SK-N-SH (cell line): Measurements from ENCODE around the gene PTGES3. TPM values are rescaled to one million over a fixed set of nuclear protein-coding genes. Genes with fewer than 3 reads are reported as not detected.

Source experiments
- CTCF ChIA-PET: fragments of 300-600, 350-600 bp; formaldehyde crosslinking; extraction: SDS; loops from one replicate; lab custom pipeline; 2021; lab: Yijun Ruan, JAX
- POLR2A ChIA-PET: fragments of 350-600 bp; sonication (Branson Sonifier 250); formaldehyde crosslinking; extraction: SDS; loops from one replicate; lab custom pipeline; 2020; ENCODE audit warnings: antibody characterized with exemption, inconsistent platforms; lab: Yijun Ruan, JAX
- DNase-seq: peaks from one replicate; pipeline ENCODE4 v3.0.0; 2012
- H2AFZ ChIP-seq: fragments of 200-600 bp; sonication (generic); 2 replicates; pipeline ENCODE4 v1.8.1; 2016; ENCODE audit warnings: antibody characterized with exemption, mild to moderate bottlenecking, low read depth
- H3F3A ChIP-seq: fragments of 200-600 bp; sonication (generic); replicated peaks from 2 replicates; pipeline ENCODE3; 2016; ENCODE audit warnings: antibody characterized with exemption, mild to moderate bottlenecking; ENCODE audit not compliant: insufficient read depth
- H3K27ac ChIP-seq, 2 experiments: fragments of 200-500 bp in 1 of 2; fragments of 200-600 bp in 1 of 2; sonication (Bioruptor generic) in 1 of 2; sonication (generic), shearing (Covaris generic) in 1 of 2; 2 replicates each; pipeline versions ENCODE4 v1.5.1 to v1.6.1; 2014 to 2016; ENCODE audit warnings: low read depth in 2 of 2, inconsistent platforms in 1 of 2, low read length in 1 of 2, mild to moderate bottlenecking in 1 of 2, mixed read lengths in 1 of 2
- H3K27me3 ChIP-seq: fragments of 200-600 bp; sonication (generic), shearing (Covaris generic); 2 replicates; pipeline ENCODE4 v1.6.1; 2016; ENCODE audit warnings: mixed run types; ENCODE audit not compliant: insufficient read depth
- H3K36me3 ChIP-seq, 2 experiments: fragments of 200-500 bp in 1 of 2; fragments of 200-600 bp in 1 of 2; sonication (Bioruptor generic) in 1 of 2; sonication (generic) in 1 of 2; replicated peaks in 1 of 2; 2 replicates each; pipeline versions ENCODE3 to v1.5.1; 2014 to 2016; ENCODE audit warnings: low read length in 1 of 2, mild to moderate bottlenecking in 1 of 2; ENCODE audit not compliant: insufficient read depth in 2 of 2, control insufficient read depth in 1 of 2
- H3K4me1 ChIP-seq, 2 experiments: fragments of 200-500 bp in 1 of 2; fragments of 200-600 bp in 1 of 2; sonication (Bioruptor generic) in 1 of 2; sonication (generic), shearing (Covaris generic) in 1 of 2; 2 replicates each; pipeline versions ENCODE4 v1.5.1 to v1.6.1; 2014 to 2016; ENCODE audit warnings: low read depth in 1 of 2, low read length in 1 of 2, mixed run types in 1 of 2; ENCODE audit not compliant: insufficient read depth in 2 of 2, control insufficient read depth in 1 of 2
- H3K4me2 ChIP-seq: fragments of 200-600 bp; sonication (generic), shearing (Covaris generic); 2 replicates; pipeline ENCODE4 v1.6.1; 2017; ENCODE audit warnings: mixed run types
- H3K4me3 ChIP-seq, 2 experiments: fragments of 200-500 bp in 1 of 2; fragments of 200-600 bp in 1 of 2; sonication (Bioruptor generic) in 1 of 2; sonication (generic), shearing (Covaris generic) in 1 of 2; 2 replicates each; pipeline versions ENCODE4 v1.5.1 to v1.8.1; 2014 to 2016; ENCODE audit warnings: low read depth in 2 of 2, inconsistent platforms in 1 of 2, low read length in 1 of 2, mild to moderate bottlenecking in 1 of 2, mixed read lengths in 1 of 2, moderate library complexity in 1 of 2
- H3K79me2 ChIP-seq: fragments of 200-600 bp; sonication (generic); 2 replicates; pipeline ENCODE4 v1.8.1; 2017; ENCODE audit warnings: mild to moderate bottlenecking; ENCODE audit not compliant: insufficient read depth
- H3K9ac ChIP-seq: fragments of 200-600 bp; sonication (generic); 2 replicates; pipeline ENCODE4 v1.6.1; 2017; ENCODE audit warnings: mixed run types
- H3K9me2 ChIP-seq: fragments of 200-600 bp; sonication (generic); 2 replicates; pipeline ENCODE4 v1.6.1; 2017; ENCODE audit warnings: mixed run types
- H3K9me3 ChIP-seq: fragments of 200-600 bp; sonication (generic); 2 replicates; pipeline ENCODE4 v1.6.1; 2017; ENCODE audit warnings: mixed run types, mild to moderate bottlenecking, moderate library complexity
- H4K20me1 ChIP-seq: fragments of 200-600 bp; sonication (generic); 2 replicates; pipeline ENCODE4 v1.6.1; 2017; ENCODE audit warnings: mild to moderate bottlenecking, mixed run types; ENCODE audit not compliant: insufficient read depth
- EP300 ChIP-seq, 2 experiments: IDR thresholded peaks; 2 replicates each; pipeline versions ENCODE4 v1.4.0 to v1.6.1; 2012; ENCODE audit warnings: borderline replicate concordance in 1 of 2, low read depth in 1 of 2, low read length in 1 of 2
- FOSL2 ChIP-seq: IDR thresholded peaks from 2 replicates; pipeline ENCODE4 v1.4.0; 2012; ENCODE audit warnings: low read depth, mild to moderate bottlenecking, moderate library complexity, borderline replicate concordance
- GABPA ChIP-seq: IDR thresholded peaks from 2 replicates; pipeline ENCODE4 v1.4.0; 2012; ENCODE audit warnings: low read depth, mild to moderate bottlenecking
- GATA2 ChIP-seq: sonication (generic); formaldehyde crosslinking; IDR thresholded peaks from 2 replicates; pipeline ENCODE4 v1.5.0; 2020; ENCODE audit warnings: mild to moderate bottlenecking, missing genetic modification reagents
- MAX ChIP-seq: IDR thresholded peaks from 2 replicates; pipeline ENCODE4 v1.4.0; 2012; ENCODE audit warnings: low read depth
- MEF2A ChIP-seq: IDR thresholded peaks from 2 replicates; pipeline ENCODE4 v1.4.0; 2012; ENCODE audit warnings: low read depth, borderline replicate concordance
- PBX3 ChIP-seq: IDR thresholded peaks from 2 replicates; pipeline ENCODE4; 2012
- RAD21 ChIP-seq: IDR thresholded peaks from 2 replicates; pipeline ENCODE4 v1.6.1; 2012; ENCODE audit warnings: mild to moderate bottlenecking, low read length
- RCOR1 ChIP-seq: fragments of 150-350 bp; IDR thresholded peaks from 2 replicates; pipeline ENCODE4 v1.6.1; 2017; ENCODE audit warnings: antibody characterized with exemption, low read length
- REST ChIP-seq: IDR thresholded peaks from 2 replicates; pipeline ENCODE4 v1.6.1; 2012; ENCODE audit warnings: mild to moderate bottlenecking, low read depth, low read length, moderate library complexity
- RFX5 ChIP-seq: IDR thresholded peaks from 2 replicates; pipeline ENCODE4 v1.6.1; 2012; ENCODE audit warnings: mild to moderate bottlenecking, improper control_type of control experiment, low read length
- SIN3A ChIP-seq: IDR thresholded peaks from 2 replicates; pipeline ENCODE4 v1.6.1; 2012; ENCODE audit warnings: low read depth, mild to moderate bottlenecking, low read length, moderate library complexity, borderline replicate concordance
- YY1 ChIP-seq: IDR thresholded peaks from 2 replicates; pipeline ENCODE4 v1.4.0; 2012; ENCODE audit warnings: low read depth, mild to moderate bottlenecking
- ZBTB33 ChIP-seq: IDR thresholded peaks from 2 replicates; pipeline ENCODE4 v1.4.0; 2012; ENCODE audit warnings: low read depth, borderline replicate concordance
- WGBS: methylation state at CpG from one replicate; pipeline ENCODE4 v1.1.6; 2017; ENCODE audit warnings: low lambda C conversion rate; 5-methylcytosine and 5-hydroxymethylcytosine counted together
- polyA plus RNA-seq, 3 experiments: library from polyadenylated mRNA; depleted of rRNA; stranded (reverse); fragments of >200 nt; gene quantifications; 2 replicates each; pipeline ENCODE4 v1.2.3, GENCODE V29; 2012

Gene PTGES3
- polyA plus RNA-seq, 1 of the 3 experiments (the other 2 are of a cell fraction) = 38.9 TPM

GRCh38 chr12:56720731-56721151 is 32.7 kb upstream of the PTGES3 start:
- TF ChIP-seq RCOR1 = no peak
- TF ChIP-seq SIN3A = no peak
- no peak for TF ChIP-seq MAX
- no peak for TF ChIP-seq GATA2 (CRISPR knock-in tag)
- Histone ChIP-seq H2AFZ (no peak overlapping the region), H4K20me1 (peaks cover 82% of the 10 kb centered on the region), H3K36me3 (peaks cover 40 to 50% of the 10 kb centered on the region in 2 experiments), H3F3A (peaks cover 9% of the 10 kb centered on the region), H3K9me3 (no peaks in the 10 kb centered on the region), H3K4me3 (no peak overlapping the region; a peak in 1 of 4 replicates), H3K27me3 (no peaks in the 10 kb centered on the region), H3K4me1 (peaks cover 28 to 29% of the 10 kb centered on the region in 2 experiments), H3K9me2 (no peaks in the 10 kb centered on the region), H3K79me2 (peaks cover 84% of the 10 kb centered on the region), H3K9ac (no peak overlapping the region), H3K4me2 (no peak overlapping the region; the same call in 1 of the 2 replicates), H3K27ac (no peak overlapping the region)
- ChIA-PET CTCF (no interaction called here), POLR2A (no interaction called here)
- 100% methylated on average over 1 of the region's 1 CpG for WGBS
- DNase-seq = no peak

- H3K36me3 ChIP-seq = peaks cover 54 to 67% of the 10 kb centered on the region in 2 experiments
- H3K79me2 ChIP-seq = peaks cover 88% of the 10 kb centered on the region
- no peak overlapping the region for H3K27ac ChIP-seq
- H3K9ac ChIP-seq = no peak overlapping the region
- H4K20me1 ChIP-seq = peaks cover 97% of the 10 kb centered on the region
- no peak for DNase-seq
- no peaks in the 10 kb centered on the region for H3K27me3 ChIP-seq
- POLR2A ChIA-PET = interaction anchor here (1.0 kb wide), 1 partner anchor 9 kb away, joined by 5 read pairs; no protein-coding TSS in a partner anchor
- TF ChIP-seq RAD21 (no peak), YY1 (no peak), ZBTB33 (no peak)
- peaks cover 17% of the 10 kb centered on the region for H3F3A ChIP-seq
- no peak overlapping the region for H2AFZ ChIP-seq
- no peak overlapping the region for H3K4me2 ChIP-seq
- H3K9me3 ChIP-seq = no peaks in the 10 kb centered on the region
- H3K4me1 ChIP-seq = peaks cover 26 to 29% of the 10 kb centered on the region in 2 experiments
- no peaks in the 10 kb centered on the region for H3K9me2 ChIP-seq
- H3K4me3 ChIP-seq = no peak overlapping the region
- CTCF ChIA-PET = interaction anchor here (1.0 to 1.4 kb wide), 2 partner anchors 9 to 45 kb away, joined by 3 read pairs; no protein-coding TSS in a partner anchor
Observed at GRCh38 chr12:56719056-56719455, 31.0 kb upstream of the PTGES3 start.

- DNase-seq = no peak
- ChIA-PET POLR2A (interaction anchor here (1.0 kb wide), 1 partner anchor 9 kb away, joined by 5 read pairs; no protein-coding TSS in a partner anchor), CTCF (interaction anchor here (0.8 to 1.4 kb wide), 3 partner anchors 8 to 45 kb away, joined by 3 read pairs; no protein-coding TSS in a partner anchor)
- H3K36me3 ChIP-seq = peaks cover 53 to 68% of the 10 kb centered on the region in 2 experiments
- H4K20me1 ChIP-seq = peaks cover 96% of the 10 kb centered on the region
- no peak overlapping the region for H3K4me3 ChIP-seq
- H2AFZ ChIP-seq = no peak overlapping the region
- no peak overlapping the region for H3K9ac ChIP-seq
- H3K4me2 ChIP-seq = no peak overlapping the region
- no peaks in the 10 kb centered on the region for H3K27me3 ChIP-seq
- H3K9me2 ChIP-seq = no peaks in the 10 kb centered on the region
- H3F3A ChIP-seq = peaks cover 22% of the 10 kb centered on the region
- peaks cover 26 to 27% of the 10 kb centered on the region in 2 experiments for H3K4me1 ChIP-seq
- H3K9me3 ChIP-seq = no peaks in the 10 kb centered on the region
- no peak overlapping the region for H3K27ac ChIP-seq
- 73% methylated on average over 4 of the region's 4 CpGs for WGBS
- peaks cover 84% of the 10 kb centered on the region for H3K79me2 ChIP-seq
- TF ChIP-seq FOSL2 = no peak
- no peak for TF ChIP-seq GABPA
- no peak for TF ChIP-seq PBX3
- TF ChIP-seq MEF2A = no peak
- TF ChIP-seq RCOR1 = no peak
- TF ChIP-seq EP300 (IDR thresholded peaks at IDR 0.05; ENCODE audit: borderline replicate concordance in 1 of 2, low read depth in 1 of 2, low read length in 1 of 2) = no peak
- TF ChIP-seq RFX5 = no peak
- no peak for TF ChIP-seq REST
Observed at GRCh38 chr12:56718636-56719035, 30.6 kb upstream of the PTGES3 start.
